ENCODE measurements around the gene ABCG1.

The ABCG1 gene

DNA sequence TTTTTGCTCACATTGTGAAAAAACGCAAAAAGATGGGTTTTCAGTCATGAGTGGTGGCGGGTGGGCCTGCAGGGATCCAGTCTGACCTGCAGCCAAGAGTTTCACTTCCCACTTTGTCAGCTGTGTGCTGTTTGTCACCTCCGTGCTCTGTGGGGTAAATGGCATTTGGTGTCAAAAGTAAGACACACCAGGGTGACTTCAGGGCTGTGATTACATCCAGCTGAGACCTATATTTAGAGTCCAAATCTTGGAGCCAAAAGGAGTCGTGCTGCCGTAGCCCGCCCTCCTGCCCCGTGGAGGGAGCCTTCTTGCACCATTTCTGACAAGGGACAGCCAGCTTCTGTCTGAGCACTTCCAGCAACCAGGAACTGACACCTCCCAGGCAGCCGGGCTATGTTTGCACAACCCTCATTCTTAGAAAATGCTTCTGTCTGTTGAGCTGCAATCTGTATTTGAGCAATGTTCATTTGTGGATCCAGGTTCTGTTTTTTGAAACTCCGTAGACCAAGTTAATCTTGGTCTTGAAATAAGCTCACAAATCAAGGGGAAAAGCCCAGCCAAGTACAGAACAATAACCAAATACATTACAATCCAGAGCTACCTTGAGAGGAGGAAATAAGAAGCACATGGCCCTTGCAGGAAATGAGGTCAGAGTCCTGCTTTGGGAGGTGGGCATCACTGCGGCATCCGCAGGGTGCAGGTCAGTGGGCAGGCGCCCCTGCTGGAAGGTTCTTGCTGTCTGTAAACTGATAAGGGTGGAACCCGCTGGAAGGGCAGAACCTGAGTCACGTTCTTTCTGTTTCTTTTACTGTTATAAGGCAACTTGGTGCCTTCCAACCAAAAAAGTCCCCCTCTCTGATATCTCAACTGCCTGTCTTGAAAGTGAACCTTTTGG, 14.4 kb downstream of the ABCG1 start:
- H3K9me3 ChIP-seq (ENCODE audit: control insufficient read depth in 2 of 2, low read length in 2 of 2) = no peaks in the 10 kb centered on the region
- peaks cover 49 to 69% of the 10 kb centered on the region in 2 donors for H3K4me1 ChIP-seq (ENCODE audit: control insufficient read depth in 2 of 2, insufficient read depth in 2 of 2, low read length in 2 of 2)
- peaks cover 0 to 2% of the 10 kb centered on the region in 2 donors for H3K36me3 ChIP-seq (ENCODE audit: control insufficient read depth in 2 of 2, insufficient read depth in 2 of 2, low read length in 2 of 2)
- H3K27ac ChIP-seq (ENCODE audit: low read depth in 2 of 2, low read length in 2 of 2) = peak overlapping the region; percentile 88 to 93
- H3K9ac ChIP-seq (ENCODE audit: low read depth in 1 of 2, low read length in 2 of 2) = peak overlapping the region; percentile 48 to 80
- no peaks in the 10 kb centered on the region for H3K27me3 ChIP-seq (ENCODE audit: control insufficient read depth in 2 of 2, insufficient read depth in 2 of 2, low read length in 2 of 2)
- H3K4me3 ChIP-seq (ENCODE audit: low read length in 2 of 2) = peak overlapping the region; percentile 14 to 71

DNA sequence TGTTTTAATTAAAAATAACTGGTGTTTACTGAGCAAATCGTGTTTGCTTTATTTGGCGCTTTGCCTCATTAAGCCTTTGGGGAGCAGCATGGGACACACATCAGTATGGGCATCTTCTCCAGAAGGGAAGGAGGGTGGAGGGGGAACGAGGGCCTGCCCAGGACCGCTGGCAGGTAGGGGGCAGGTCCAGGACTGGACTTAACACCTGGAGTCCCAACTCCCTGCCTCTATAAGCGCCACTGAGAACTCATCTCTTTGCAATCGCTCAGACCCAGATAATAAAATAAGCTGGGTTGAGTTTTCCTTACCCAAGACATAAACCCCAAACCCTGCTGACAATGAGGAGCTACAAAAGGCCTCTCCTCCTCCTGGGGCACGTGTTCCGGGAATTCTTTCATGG, 15.1 kb downstream of the ABCG1 start:
- peak overlapping the region; percentile 88 to 93 for H3K27ac ChIP-seq (ENCODE audit: low read depth in 2 of 2, low read length in 2 of 2)
- H3K4me3 ChIP-seq (ENCODE audit: low read length in 2 of 2) = peak overlapping the region; percentile 63 to 71
- peaks cover 44 to 62% of the 10 kb centered on the region in 2 donors for H3K4me1 ChIP-seq (ENCODE audit: control insufficient read depth in 2 of 2, insufficient read depth in 2 of 2, low read length in 2 of 2)
- H3K27me3 ChIP-seq (ENCODE audit: control insufficient read depth in 2 of 2, insufficient read depth in 2 of 2, low read length in 2 of 2) = no peaks in the 10 kb centered on the region
- H3K36me3 ChIP-seq (ENCODE audit: control insufficient read depth in 2 of 2, insufficient read depth in 2 of 2, low read length in 2 of 2) = peaks cover 0 to 2% of the 10 kb centered on the region in 2 donors
- no peaks in the 10 kb centered on the region for H3K9me3 ChIP-seq (ENCODE audit: control insufficient read depth in 2 of 2, low read length in 2 of 2)
- H3K9ac ChIP-seq (ENCODE audit: low read depth in 1 of 2, low read length in 2 of 2) = peak overlapping the region; percentile 80 to 83

DNA sequence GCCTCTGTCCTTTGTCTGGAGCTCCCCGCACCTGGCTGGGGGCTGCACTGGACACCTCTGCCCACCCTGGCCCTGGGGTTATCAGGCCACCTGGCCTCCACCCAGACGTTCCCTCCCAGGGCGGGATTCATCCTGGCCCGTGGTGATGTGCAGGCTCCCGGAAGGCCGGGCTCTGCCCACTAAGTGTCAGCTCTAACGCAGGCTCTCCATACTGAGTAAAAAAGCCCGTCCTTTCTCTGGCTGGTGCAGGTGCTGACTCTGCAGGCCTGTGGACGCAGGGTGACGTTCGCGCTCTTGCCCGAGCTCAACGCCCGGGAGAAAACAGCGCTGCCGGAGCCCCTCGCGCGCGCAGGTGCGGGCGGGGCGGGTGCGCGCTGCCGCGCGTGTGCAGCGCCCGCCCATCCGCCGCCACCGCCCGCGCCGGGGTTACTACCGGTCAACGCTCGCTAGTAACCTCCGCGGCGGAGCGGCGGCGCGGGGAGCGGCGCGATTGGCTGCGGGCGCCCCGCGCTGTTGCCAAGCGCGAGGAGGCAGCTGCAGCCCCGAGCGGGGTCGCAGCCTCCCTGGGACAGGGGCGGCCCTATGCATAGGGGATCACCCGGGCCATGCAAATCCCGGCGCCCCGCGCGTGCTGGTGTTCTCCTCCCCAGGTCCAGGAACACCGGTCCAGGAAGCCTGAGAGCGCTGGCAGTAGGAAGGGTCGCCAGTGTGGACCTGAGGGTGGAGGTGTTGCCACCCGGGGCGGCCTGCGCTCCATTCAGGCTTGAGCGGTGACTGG, 15.7 kb downstream of the ABCG1 start:
- peak overlapping the region; percentile 88 to 93 for H3K27ac ChIP-seq (ENCODE audit: low read depth in 2 of 2, low read length in 2 of 2)
- H3K27me3 ChIP-seq (ENCODE audit: control insufficient read depth in 2 of 2, insufficient read depth in 2 of 2, low read length in 2 of 2) = no peaks in the 10 kb centered on the region
- peaks cover 0 to 2% of the 10 kb centered on the region in 2 donors for H3K36me3 ChIP-seq (ENCODE audit: control insufficient read depth in 2 of 2, insufficient read depth in 2 of 2, low read length in 2 of 2)
- no peaks in the 10 kb centered on the region for H3K9me3 ChIP-seq (ENCODE audit: control insufficient read depth in 2 of 2, low read length in 2 of 2)
- H3K4me1 ChIP-seq (ENCODE audit: control insufficient read depth in 2 of 2, insufficient read depth in 2 of 2, low read length in 2 of 2) = peaks cover 41 to 60% of the 10 kb centered on the region in 2 donors
- H3K4me3 ChIP-seq (ENCODE audit: low read length in 2 of 2) = peak overlapping the region; percentile 71 to 75
- peak overlapping the region; percentile 80 to 83 for H3K9ac ChIP-seq (ENCODE audit: low read depth in 1 of 2, low read length in 2 of 2)

DNA sequence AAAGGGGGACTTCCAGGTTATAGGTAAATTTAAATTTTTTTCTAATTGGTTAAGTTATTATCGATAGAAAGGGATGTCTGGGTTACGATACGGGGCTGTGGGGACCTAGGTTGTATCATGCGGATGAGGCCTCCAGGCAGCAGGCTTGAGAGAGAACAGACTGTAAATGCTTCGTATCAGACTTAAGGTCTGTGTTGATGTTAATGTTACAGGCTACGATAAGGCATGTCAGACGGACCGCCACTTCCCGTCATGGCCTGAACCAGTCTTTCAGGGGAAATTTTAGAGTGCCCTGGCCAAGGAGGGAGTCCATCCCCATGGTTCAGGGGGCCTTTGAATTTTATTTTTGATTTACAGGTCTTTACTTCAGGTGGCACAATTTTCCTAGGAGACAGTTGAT, 16.7 kb downstream of the ABCG1 start:
- Histone ChIP-seq H3K27me3 (ENCODE audit: control insufficient read depth in 2 of 2, insufficient read depth in 2 of 2, low read length in 2 of 2) (no peaks in the 10 kb centered on the region), H3K9me3 (ENCODE audit: control insufficient read depth in 2 of 2, low read length in 2 of 2) (no peaks in the 10 kb centered on the region), H3K4me1 (ENCODE audit: control insufficient read depth in 2 of 2, insufficient read depth in 2 of 2, low read length in 2 of 2) (peaks cover 41 to 60% of the 10 kb centered on the region in 2 donors), H3K4me3 (ENCODE audit: low read length in 2 of 2) (peak overlapping the region in 1 of 2 donors; percentile 71), H3K9ac (ENCODE audit: low read depth in 1 of 2, low read length in 2 of 2) (peak overlapping the region; percentile 69 to 80), H3K36me3 (ENCODE audit: control insufficient read depth in 2 of 2, insufficient read depth in 2 of 2, low read length in 2 of 2) (no peaks in the 10 kb centered on the region), H3K27ac (ENCODE audit: low read depth in 2 of 2, low read length in 2 of 2) (peak overlapping the region in 1 of 2 donors; percentile 62)

DNA sequence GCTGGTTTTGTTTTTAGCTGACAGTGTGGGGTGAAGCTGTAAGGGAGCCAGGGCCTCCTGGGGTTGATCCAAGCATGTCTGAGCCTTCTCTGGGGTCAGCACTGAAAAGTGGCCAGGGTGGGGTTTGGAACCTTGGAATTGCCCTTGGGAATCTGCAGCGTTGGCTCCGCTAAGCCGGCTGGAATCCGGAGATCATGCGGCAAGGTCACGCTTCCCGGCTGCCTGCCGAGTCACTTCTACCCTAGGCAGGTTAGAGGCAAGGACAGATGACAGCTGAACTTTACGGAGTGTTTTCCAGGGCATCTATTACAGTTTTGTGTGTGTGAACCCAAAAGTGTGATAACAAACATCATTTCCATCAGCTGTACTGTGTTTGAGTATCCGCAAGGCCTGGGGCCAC, 17.1 kb downstream of the ABCG1 start:
- H3K4me1 ChIP-seq (ENCODE audit: control insufficient read depth in 2 of 2, insufficient read depth in 2 of 2, low read length in 2 of 2) = peaks cover 41 to 60% of the 10 kb centered on the region in 2 donors
- no peak overlapping the region for H3K4me3 ChIP-seq (ENCODE audit: low read length in 2 of 2)
- H3K27me3 ChIP-seq (ENCODE audit: control insufficient read depth in 2 of 2, insufficient read depth in 2 of 2, low read length in 2 of 2) = no peaks in the 10 kb centered on the region
- H3K36me3 ChIP-seq (ENCODE audit: control insufficient read depth in 2 of 2, insufficient read depth in 2 of 2, low read length in 2 of 2) = no peaks in the 10 kb centered on the region
- H3K9ac ChIP-seq (ENCODE audit: low read depth in 1 of 2, low read length in 2 of 2) = no peak overlapping the region
- H3K9me3 ChIP-seq (ENCODE audit: control insufficient read depth in 2 of 2, low read length in 2 of 2) = no peaks in the 10 kb centered on the region
- H3K27ac ChIP-seq (ENCODE audit: low read depth in 2 of 2, low read length in 2 of 2) = peak overlapping the region in 1 of 2 donors; percentile 62

DNA sequence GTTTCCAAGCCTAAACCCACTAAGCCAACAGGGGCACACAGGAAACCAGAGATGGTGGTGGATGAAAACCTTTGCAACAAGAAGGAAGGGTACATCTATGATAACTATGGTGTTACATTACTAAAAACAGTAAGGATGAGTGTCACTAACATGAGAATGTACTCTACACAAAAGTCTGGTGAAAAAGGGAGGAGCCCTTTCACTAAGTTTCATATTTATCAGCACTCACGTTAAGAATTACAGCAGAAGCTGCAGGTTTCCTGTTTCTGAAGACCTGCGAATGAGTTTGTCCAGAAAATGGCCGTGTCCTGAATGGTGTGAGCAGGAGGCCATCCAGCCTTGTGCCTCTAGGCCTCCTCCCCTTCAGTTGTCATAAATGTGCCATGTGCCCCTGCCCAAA, 17.8 kb downstream of the ABCG1 start:
- H3K9ac ChIP-seq (ENCODE audit: low read depth in 1 of 2, low read length in 2 of 2) = no peak overlapping the region
- H3K36me3 ChIP-seq (ENCODE audit: control insufficient read depth in 2 of 2, insufficient read depth in 2 of 2, low read length in 2 of 2) = no peaks in the 10 kb centered on the region
- H3K4me3 ChIP-seq (ENCODE audit: low read length in 2 of 2) = no peak overlapping the region
- peak overlapping the region in 1 of 2 donors; percentile 62 for H3K27ac ChIP-seq (ENCODE audit: low read depth in 2 of 2, low read length in 2 of 2)
- no peaks in the 10 kb centered on the region for H3K9me3 ChIP-seq (ENCODE audit: control insufficient read depth in 2 of 2, low read length in 2 of 2)
- H3K27me3 ChIP-seq (ENCODE audit: control insufficient read depth in 2 of 2, insufficient read depth in 2 of 2, low read length in 2 of 2) = no peaks in the 10 kb centered on the region
- H3K4me1 ChIP-seq (ENCODE audit: control insufficient read depth in 2 of 2, insufficient read depth in 2 of 2, low read length in 2 of 2) = peaks cover 40 to 57% of the 10 kb centered on the region in 2 donors

DNA sequence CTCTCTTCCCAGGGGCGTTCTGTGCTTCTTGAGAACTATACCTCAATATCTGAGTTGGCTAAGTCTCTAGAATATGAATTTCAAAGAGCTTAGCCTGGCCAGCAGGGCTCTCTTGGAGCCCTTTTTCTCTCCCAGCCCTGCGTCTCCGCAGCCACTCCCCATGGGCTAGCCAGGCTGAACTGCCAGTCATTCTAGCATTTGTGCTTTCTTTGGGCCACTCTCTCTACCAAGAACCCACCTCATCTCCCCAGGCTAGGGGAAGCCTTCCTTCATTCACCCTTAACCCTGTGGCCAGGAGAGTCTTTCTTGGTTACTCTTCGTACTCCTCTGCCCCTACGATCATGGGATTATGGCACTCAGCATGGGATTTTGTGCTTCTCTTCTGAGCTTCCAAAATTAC, 18.2 kb downstream of the ABCG1 start:
- Histone ChIP-seq H3K27me3 (ENCODE audit: control insufficient read depth in 2 of 2, insufficient read depth in 2 of 2, low read length in 2 of 2) (no peaks in the 10 kb centered on the region), H3K4me3 (ENCODE audit: low read length in 2 of 2) (no peak overlapping the region), H3K27ac (ENCODE audit: low read depth in 2 of 2, low read length in 2 of 2) (no peak overlapping the region), H3K36me3 (ENCODE audit: control insufficient read depth in 2 of 2, insufficient read depth in 2 of 2, low read length in 2 of 2) (no peaks in the 10 kb centered on the region), H3K9ac (ENCODE audit: low read depth in 1 of 2, low read length in 2 of 2) (no peak overlapping the region), H3K9me3 (ENCODE audit: control insufficient read depth in 2 of 2, low read length in 2 of 2) (no peaks in the 10 kb centered on the region), H3K4me1 (ENCODE audit: control insufficient read depth in 2 of 2, insufficient read depth in 2 of 2, low read length in 2 of 2) (peaks cover 35 to 52% of the 10 kb centered on the region in 2 donors)

DNA sequence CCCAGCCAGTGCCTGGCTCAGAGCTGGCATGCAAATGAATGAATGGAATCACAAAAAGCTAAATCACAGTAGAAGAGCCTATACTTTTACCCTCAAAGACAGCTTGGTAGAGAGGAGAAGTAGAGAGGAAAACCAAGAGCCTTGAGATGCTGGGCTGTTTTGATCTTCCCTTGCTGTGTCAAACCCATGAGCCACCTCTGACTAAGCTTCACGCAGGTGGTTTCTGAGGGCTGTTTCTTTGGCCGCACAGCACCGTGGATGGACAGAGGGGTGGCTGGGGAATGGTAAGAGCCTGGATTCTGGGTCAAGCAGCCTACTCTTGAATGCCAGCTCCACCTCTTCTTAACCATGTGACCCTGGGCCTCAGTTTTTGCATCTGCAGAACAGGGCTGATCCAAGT, 18.6 kb downstream of the ABCG1 start:
- H3K27ac ChIP-seq (ENCODE audit: low read depth in 2 of 2, low read length in 2 of 2) = no peak overlapping the region
- H3K9me3 ChIP-seq (ENCODE audit: control insufficient read depth in 2 of 2, low read length in 2 of 2) = no peaks in the 10 kb centered on the region
- no peak overlapping the region for H3K9ac ChIP-seq (ENCODE audit: low read depth in 1 of 2, low read length in 2 of 2)
- H3K36me3 ChIP-seq (ENCODE audit: control insufficient read depth in 2 of 2, insufficient read depth in 2 of 2, low read length in 2 of 2) = no peaks in the 10 kb centered on the region
- no peak overlapping the region for H3K4me3 ChIP-seq (ENCODE audit: low read length in 2 of 2)
- H3K4me1 ChIP-seq (ENCODE audit: control insufficient read depth in 2 of 2, insufficient read depth in 2 of 2, low read length in 2 of 2) = peaks cover 32 to 48% of the 10 kb centered on the region in 2 donors
- no peaks in the 10 kb centered on the region for H3K27me3 ChIP-seq (ENCODE audit: control insufficient read depth in 2 of 2, insufficient read depth in 2 of 2, low read length in 2 of 2)

DNA sequence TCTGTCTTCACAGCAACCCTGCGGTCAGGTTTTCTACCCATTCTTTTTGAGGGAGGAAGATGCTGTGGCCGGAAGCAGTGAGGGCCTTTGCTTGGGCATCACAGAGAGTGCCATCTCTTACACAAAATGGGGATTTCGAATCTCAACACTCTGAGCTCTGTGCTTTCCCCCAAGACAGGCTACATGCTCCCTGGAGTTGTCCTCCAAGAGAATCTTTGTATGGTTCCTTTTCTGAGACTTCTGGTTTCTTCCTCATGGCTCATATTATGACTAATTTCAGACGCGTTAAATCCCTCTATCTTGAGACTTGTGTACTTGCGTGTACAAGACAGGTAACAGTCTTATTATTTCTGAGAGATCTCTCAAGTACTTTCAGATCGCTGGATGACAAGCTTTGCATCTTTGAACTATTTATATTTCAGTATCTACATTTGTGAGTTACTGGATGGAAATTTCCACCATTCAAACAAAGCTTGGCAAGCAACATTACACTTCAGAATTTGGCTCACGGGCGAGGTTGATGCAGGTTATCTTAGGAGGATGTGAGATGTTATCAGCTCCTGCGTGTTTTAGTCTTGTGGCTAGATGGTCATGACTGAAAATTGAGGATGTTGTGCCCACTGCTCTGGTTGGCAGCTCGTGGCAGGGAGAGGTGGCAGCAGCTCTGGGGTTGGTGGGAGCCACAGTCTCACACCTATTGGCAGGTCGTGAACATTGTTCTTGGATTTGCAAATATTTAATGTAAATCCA, 19.4 kb downstream of the ABCG1 start:
- no peaks in the 10 kb centered on the region for H3K36me3 ChIP-seq (ENCODE audit: control insufficient read depth in 2 of 2, insufficient read depth in 2 of 2, low read length in 2 of 2)
- no peak overlapping the region for H3K4me3 ChIP-seq (ENCODE audit: low read length in 2 of 2)
- no peak overlapping the region for H3K27ac ChIP-seq (ENCODE audit: low read depth in 2 of 2, low read length in 2 of 2)
- H3K9ac ChIP-seq (ENCODE audit: low read depth in 1 of 2, low read length in 2 of 2) = no peak overlapping the region
- H3K9me3 ChIP-seq (ENCODE audit: control insufficient read depth in 2 of 2, low read length in 2 of 2) = no peaks in the 10 kb centered on the region
- H3K27me3 ChIP-seq (ENCODE audit: control insufficient read depth in 2 of 2, insufficient read depth in 2 of 2, low read length in 2 of 2) = no peaks in the 10 kb centered on the region
- H3K4me1 ChIP-seq (ENCODE audit: control insufficient read depth in 2 of 2, insufficient read depth in 2 of 2, low read length in 2 of 2) = peaks cover 24 to 40% of the 10 kb centered on the region in 2 donors
